ENCODE data around the gene RBCK1.

DNA sequence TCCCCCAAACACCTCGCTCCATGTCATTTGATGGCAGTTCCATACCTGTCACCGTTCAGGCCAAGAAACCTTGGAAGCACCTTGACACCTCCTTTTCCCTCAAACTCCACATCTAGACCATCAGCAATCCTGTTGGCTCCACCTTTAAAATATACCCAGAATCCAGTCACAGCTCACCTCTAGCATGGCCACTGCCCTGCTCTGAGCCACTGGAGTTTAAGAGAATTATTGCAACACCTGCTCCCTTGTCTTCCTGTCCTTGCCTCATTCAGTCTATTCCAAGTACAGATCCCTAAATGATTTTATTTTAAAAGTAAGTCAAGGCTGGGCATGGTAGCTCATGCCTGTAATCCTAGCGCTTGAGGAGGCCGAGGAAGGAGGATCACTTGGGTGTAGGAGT, 39.2 kb upstream of the RBCK1 start:
- TF ChIP-seq JUN (IDR thresholded peaks at IDR 0.05; ENCODE audit: borderline replicate concordance, insufficient read depth, insufficient read length, low read depth) (no peak), POLR2AphosphoS5 (IDR thresholded peaks at IDR 0.05; ENCODE audit: insufficient read depth, low read depth, low read length) (no peak)
- TF ChIP-seq, protein P1, sequence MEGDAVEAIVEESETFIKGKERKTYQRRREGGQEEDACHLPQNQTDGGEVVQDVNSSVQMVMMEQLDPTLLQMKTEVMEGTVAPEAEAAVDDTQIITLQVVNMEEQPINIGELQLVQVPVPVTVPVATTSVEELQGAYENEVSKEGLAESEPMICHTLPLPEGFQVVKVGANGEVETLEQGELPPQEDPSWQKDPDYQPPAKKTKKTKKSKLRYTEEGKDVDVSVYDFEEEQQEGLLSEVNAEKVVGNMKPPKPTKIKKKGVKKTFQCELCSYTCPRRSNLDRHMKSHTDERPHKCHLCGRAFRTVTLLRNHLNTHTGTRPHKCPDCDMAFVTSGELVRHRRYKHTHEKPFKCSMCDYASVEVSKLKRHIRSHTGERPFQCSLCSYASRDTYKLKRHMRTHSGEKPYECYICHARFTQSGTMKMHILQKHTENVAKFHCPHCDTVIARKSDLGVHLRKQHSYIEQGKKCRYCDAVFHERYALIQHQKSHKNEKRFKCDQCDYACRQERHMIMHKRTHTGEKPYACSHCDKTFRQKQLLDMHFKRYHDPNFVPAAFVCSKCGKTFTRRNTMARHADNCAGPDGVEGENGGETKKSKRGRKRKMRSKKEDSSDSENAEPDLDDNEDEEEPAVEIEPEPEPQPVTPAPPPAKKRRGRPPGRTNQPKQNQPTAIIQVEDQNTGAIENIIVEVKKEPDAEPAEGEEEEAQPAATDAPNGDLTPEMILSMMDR (IDR thresholded peaks at IDR 0.05; ENCODE audit: extremely low read depth in 1 of 2, insufficient read depth in 1 of 2, low read depth in 1 of 2, low read length in 2 of 2) = no peak

All from endothelial cell of umbilical vein (primary cell).